ENCODE measurements around the gene MRPS2.

DNA sequence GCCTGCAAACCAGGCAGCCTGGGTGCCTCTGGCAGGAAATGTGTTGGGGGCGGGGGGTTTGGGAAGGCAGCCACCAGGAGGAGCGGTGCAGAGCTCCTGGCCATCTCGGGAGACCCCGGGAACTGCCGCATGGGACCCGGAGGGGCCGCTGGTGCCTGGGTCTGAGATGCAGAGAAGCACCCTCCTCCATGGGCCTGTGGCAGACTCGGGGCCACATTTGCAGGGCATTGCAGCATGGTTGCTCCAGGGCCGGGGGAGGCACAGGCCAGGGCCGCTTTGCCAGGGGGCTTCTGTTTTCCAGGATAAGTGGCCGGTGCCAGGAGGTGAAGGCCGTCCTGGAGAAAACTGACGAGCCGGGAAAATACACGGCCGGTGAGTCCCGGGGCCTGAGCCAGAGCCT is 22.4 kb downstream of the MRPS2 start:
- TF ChIP-seq, protein P1, sequence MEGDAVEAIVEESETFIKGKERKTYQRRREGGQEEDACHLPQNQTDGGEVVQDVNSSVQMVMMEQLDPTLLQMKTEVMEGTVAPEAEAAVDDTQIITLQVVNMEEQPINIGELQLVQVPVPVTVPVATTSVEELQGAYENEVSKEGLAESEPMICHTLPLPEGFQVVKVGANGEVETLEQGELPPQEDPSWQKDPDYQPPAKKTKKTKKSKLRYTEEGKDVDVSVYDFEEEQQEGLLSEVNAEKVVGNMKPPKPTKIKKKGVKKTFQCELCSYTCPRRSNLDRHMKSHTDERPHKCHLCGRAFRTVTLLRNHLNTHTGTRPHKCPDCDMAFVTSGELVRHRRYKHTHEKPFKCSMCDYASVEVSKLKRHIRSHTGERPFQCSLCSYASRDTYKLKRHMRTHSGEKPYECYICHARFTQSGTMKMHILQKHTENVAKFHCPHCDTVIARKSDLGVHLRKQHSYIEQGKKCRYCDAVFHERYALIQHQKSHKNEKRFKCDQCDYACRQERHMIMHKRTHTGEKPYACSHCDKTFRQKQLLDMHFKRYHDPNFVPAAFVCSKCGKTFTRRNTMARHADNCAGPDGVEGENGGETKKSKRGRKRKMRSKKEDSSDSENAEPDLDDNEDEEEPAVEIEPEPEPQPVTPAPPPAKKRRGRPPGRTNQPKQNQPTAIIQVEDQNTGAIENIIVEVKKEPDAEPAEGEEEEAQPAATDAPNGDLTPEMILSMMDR (IDR thresholded peaks at IDR 0.05) = no peak
- TF ChIP-seq POLR2AphosphoS5 (IDR thresholded peaks at IDR 0.05) = no peak
